ENCODE results near the gene METTL1. TPM values are rescaled to one million over a fixed set of nuclear protein-coding genes. Genes with fewer than 3 reads are reported as not detected.

Gene METTL1
- total RNA-seq, 2 experiments from 2014 or later: 30.0 to 32.0 TPM

- DNase-seq: no peak
- Mint-ChIP-seq H3K4me3 (no peak overlapping the region), H3K4me1 (ENCODE audit: low read depth) (peaks cover 36% of the 10 kb centered on the region), H3K27ac (no peak overlapping the region), H3K27me3 (no peaks in the 10 kb centered on the region), H3K9me3 (no peaks in the 10 kb centered on the region), H3K36me3 (peaks cover 26% of the 10 kb centered on the region)
- POLR2A ChIA-PET: no interaction called here
- intact Hi-C loops (cut with micrococcal nuclease): loop anchor here (10.0 kb wide), 1 partner anchor 684 kb away; the partner anchor contains the start of gene NEMP1
- CTCF ChIA-PET: interaction anchor here (0.7 to 1.9 kb wide), 15 partner anchors 8 to 146 kb away, joined by 3 to 9 read pairs (median 5); partner anchors contain the start of genes EEF1AKMT3, METTL1, TSFM and TSPAN31
These were observed 13.1 kb downstream of the METTL1 start for GRCh38 chr12:57758552-57759359.

GRCh38 chr12:57757771-57758170, 14.1 kb downstream of the METTL1 start:
- Mint-ChIP-seq H3K4me1 (ENCODE audit: low read depth) (peaks cover 39% of the 10 kb centered on the region), H3K9me3 (no peaks in the 10 kb centered on the region), H3K27me3 (no peaks in the 10 kb centered on the region), H3K36me3 (peaks cover 19% of the 10 kb centered on the region), H3K4me3 (no peak overlapping the region), H3K27ac (no peak overlapping the region)
- CTCF ChIA-PET: interaction anchor here (0.6 to 2.3 kb wide), 8 partner anchors 9 to 1017 kb away, joined by 3 to 52 read pairs (median 8); partner anchors contain the start of gene CYP27B1
- POLR2A ChIA-PET: no interaction called here
- intact Hi-C loops (cut with micrococcal nuclease): loop anchor here (10.0 kb wide), 1 partner anchor 683 kb away; the partner anchor contains the start of gene NEMP1
- no peak for DNase-seq

DNA sequence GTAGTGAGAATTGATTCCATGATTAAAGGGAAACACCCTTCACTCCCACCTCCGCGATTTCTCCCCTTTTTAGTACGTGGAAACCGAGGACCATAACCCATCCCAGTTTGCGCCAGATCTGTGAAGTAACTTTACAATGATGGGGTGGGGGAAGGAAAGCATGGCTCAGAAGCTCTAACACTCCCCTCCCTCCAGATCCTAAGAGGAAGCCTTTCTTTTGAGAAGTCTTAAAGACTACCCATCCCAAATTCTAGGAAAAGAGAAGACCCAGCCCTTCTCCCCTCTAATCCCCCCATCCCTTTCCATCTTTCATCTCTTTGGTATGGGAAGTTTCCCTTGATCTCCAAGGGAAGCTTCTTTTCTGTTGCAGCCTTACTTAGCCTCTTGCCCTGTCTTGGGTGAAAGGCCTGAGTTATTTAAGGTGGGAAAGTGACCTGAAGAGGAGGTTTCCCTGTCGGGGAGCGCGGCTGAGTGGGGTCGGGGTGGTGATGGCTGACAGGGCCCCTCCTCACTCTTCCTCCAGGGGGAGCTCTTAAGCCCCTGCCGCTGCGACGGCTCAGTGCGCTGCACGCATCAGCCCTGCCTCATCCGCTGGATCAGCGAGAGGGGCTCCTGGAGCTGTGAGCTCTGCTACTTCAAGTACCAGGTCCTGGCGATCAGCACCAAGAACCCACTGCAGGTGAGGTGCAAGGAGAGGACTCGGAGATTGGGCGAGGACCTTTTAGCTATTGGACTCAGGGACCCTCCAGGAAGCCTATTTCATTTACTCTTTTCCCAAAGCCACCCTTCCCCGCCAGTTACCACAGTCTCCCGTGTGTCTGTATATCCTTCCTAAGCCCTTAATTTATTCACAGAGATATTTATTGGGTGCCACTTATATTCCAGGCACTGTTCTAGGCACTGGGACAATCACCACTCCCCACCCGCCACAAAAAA, 15.2 kb downstream of the METTL1 start:
- H3K4me3 Mint-ChIP-seq: peak overlapping the region; percentile 79
- peak overlapping the region; percentile 59 for H3K27ac Mint-ChIP-seq
- ChIA-PET CTCF (interaction anchor here (0.6 to 2.6 kb wide), 30 partner anchors 10 to 1016 kb away, joined by 3 to 52 read pairs (median 5); partner anchors contain the start of genes AVIL, CYP27B1, EEF1AKMT3 and METTL1), POLR2A (interaction anchor here (1.2 to 1.9 kb wide), 5 partner anchors 8 to 27 kb away, joined by 3 to 6 read pairs (median 4); partner anchors contain the start of genes EEF1AKMT3 and METTL1)
- intact Hi-C loops (cut with micrococcal nuclease): loop anchor here (1.0 to 10.0 kb wide), 3 partner anchors 9 to 682 kb away; partner anchors contain the start of gene NEMP1
- no peaks in the 10 kb centered on the region for H3K9me3 Mint-ChIP-seq
- no peaks in the 10 kb centered on the region for H3K27me3 Mint-ChIP-seq
- H3K4me1 Mint-ChIP-seq (ENCODE audit: low read depth): peaks cover 46% of the 10 kb centered on the region
- DNase-seq: peak; percentile 80
- H3K36me3 Mint-ChIP-seq: peaks cover 26% of the 10 kb centered on the region

DNA sequence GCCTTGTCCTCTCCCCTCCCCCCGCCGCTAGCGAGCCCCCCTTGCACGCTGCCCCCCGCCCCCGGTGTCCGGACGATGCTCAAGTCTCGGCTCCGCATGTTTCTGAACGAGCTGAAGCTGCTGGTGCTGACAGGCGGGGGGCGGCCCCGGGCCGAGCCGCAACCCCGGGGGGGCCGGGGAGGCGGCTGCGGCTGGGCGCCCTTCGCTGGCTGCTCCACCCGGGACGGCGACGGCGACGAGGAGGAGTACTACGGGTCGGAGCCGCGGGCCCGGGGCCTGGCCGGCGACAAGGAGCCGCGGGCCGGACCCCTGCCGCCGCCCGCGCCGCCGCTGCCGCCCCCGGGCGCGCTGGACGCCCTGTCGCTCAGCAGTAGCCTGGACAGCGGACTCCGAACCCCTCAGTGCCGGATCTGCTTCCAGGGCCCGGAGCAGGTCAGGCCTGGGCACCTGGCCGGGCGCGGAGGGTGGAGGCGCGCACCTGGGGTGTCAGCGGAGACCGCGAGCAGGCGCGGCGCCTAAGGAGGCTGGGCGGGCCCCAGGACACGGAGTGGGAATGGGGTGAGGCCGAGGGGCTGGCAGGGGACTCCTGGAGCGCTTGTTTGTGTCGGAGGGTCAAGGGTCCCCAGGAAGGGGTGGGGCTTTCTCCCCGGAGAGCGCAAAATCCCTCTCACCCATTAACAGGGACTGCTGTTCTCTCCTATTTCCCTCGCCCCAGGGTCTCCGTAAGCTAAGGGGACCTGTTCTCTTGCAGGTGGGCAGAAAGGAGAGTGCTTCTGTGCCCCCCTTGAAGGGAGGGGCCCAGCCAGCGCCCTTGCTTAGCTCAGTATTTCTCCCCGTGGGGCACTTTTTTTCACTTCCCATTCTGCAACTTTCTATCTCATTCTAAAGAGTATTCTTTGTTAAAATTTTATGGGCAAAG, 16.2 kb downstream of the METTL1 start:
- Mint-ChIP-seq H3K27ac (peak overlapping the region; percentile 50), H3K4me3 (peak overlapping the region; percentile 79), H3K4me1 (ENCODE audit: low read depth) (peaks cover 56% of the 10 kb centered on the region), H3K9me3 (no peaks in the 10 kb centered on the region), H3K36me3 (peaks cover 34% of the 10 kb centered on the region), H3K27me3 (no peaks in the 10 kb centered on the region)
- ChIA-PET POLR2A (interaction anchor here (1.2 to 1.9 kb wide), 5 partner anchors 9 to 28 kb away, joined by 3 to 6 read pairs (median 4); partner anchors contain the start of genes EEF1AKMT3 and METTL1), CTCF (interaction anchor here (0.6 to 2.6 kb wide), 17 partner anchors 9 to 149 kb away, joined by 3 to 52 read pairs (median 11); partner anchors contain the start of genes AVIL, CYP27B1, EEF1AKMT3 and METTL1)
- DNase-seq: peak; percentile 44
- intact Hi-C loops (cut with micrococcal nuclease): loop anchor here (1.0 to 10.0 kb wide), 3 partner anchors 10 to 681 kb away; partner anchors contain the start of gene NEMP1

- Mint-ChIP-seq H3K4me1 (ENCODE audit: low read depth) (peaks cover 62% of the 10 kb centered on the region), H3K36me3 (peaks cover 38% of the 10 kb centered on the region), H3K9me3 (no peaks in the 10 kb centered on the region), H3K4me3 (peak overlapping the region; percentile 17), H3K27me3 (no peaks in the 10 kb centered on the region), H3K27ac (no peak overlapping the region)
- CTCF ChIA-PET: interaction anchor here (0.6 to 2.6 kb wide), 3 partner anchors 10 to 31 kb away, joined by 3 to 17 read pairs (median 8); partner anchors contain the start of genes EEF1AKMT3, METTL1 and TSPAN31
- intact Hi-C loops (cut with micrococcal nuclease): loop anchor here (10.0 kb wide), 1 partner anchor 680 kb away; the partner anchor contains the start of gene NEMP1
- DNase-seq: no peak
- POLR2A ChIA-PET: interaction anchor here (1.6 to 1.8 kb wide), 2 partner anchors 10 to 17 kb away, joined by 3 to 6 read pairs; partner anchors contain the start of genes EEF1AKMT3 and METTL1
These were observed 16.8 kb downstream of the METTL1 start for GRCh38 chr12:57755194-57755453.

DNA sequence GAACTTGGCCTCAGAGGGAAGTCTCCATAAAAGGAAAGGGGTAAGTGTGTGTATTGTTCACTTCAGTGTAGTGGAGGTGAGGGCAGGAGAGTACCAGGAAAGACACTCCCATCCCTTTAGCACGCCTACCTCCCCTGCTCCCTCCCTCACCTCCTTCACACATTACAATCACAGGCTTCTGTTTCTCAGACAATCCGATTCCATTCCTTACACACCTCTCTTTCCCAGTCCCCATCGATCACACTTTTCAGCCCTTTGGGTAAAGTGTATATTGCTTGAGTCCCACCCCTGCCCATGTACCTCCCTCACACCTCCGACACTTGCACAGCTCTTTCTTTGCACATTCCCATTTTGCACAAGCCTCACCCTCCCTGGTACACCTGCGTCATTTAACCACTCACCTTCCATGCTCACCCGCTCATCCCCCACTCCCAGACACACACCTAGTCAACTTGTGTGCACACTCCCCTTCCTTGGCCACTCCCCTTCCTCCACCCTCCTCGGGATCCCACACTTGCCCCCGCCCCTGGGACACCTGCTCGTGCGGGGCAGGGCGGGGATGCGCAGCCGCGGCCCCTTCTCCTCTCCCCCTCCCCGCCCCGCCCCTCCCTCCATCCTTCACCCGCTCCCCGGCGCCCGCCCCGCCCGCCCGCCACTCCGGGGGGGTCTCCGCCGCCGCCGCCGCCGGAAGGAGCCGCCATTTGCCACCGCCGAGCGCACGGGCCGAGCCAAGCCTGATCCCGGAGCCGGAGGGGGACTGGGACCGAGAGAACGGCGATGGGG, 17.3 kb downstream of the METTL1 start, which contains the start of gene MARCHF9:
Gene MARCHF9, plus strand, starts transcription at position 693 of the 783 bp plus-strand sequence. CDS start 426 bp downstream, outside the sequence.
- POLR2A ChIA-PET: interaction anchor here (0.6 to 1.8 kb wide), 3 partner anchors 10 to 17 kb away, joined by 3 to 6 read pairs (median 4); partner anchors contain the start of genes EEF1AKMT3 and METTL1

GRCh38 chr12:57753756-57754337, 18.1 kb downstream of the METTL1 start:
- H3K36me3 Mint-ChIP-seq: peaks cover 37% of the 10 kb centered on the region
- intact Hi-C loops (cut with micrococcal nuclease): loop anchor here (2.0 to 10.0 kb wide), 2 partner anchors 679 to 1843 kb away; partner anchors contain the start of genes NEMP1 and SLC16A7
- no peak for DNase-seq
- POLR2A ChIA-PET: interaction anchor here (0.6 to 1.6 kb wide), 2 partner anchors 11 to 12 kb away, joined by 3 to 4 read pairs; no protein-coding TSS in a partner anchor
- peaks cover 59% of the 10 kb centered on the region for H3K4me1 Mint-ChIP-seq (ENCODE audit: low read depth)
- peak overlapping the region; percentile 81 for H3K4me3 Mint-ChIP-seq
- no peaks in the 10 kb centered on the region for H3K27me3 Mint-ChIP-seq
- H3K9me3 Mint-ChIP-seq: no peaks in the 10 kb centered on the region
- CTCF ChIA-PET: no interaction called here
- H3K27ac Mint-ChIP-seq: peak overlapping the region; percentile 77

More for the DNA sequence above, 17.3 kb downstream of the METTL1 start, which contains the start of gene MARCHF9:
- peak; percentile 92 for DNase-seq
- H3K4me3 Mint-ChIP-seq: peak within 1 kb of the TSS; percentile 81
- no peaks in the 10 kb centered on the region for H3K9me3 Mint-ChIP-seq
- no peaks in the 10 kb centered on the region for H3K27me3 Mint-ChIP-seq
- intact Hi-C loops (cut with micrococcal nuclease): loop anchor here (10.0 kb wide), 1 partner anchor 680 kb away; the partner anchor contains the start of gene NEMP1
- H3K36me3 Mint-ChIP-seq: peaks cover 36% of the 10 kb centered on the region
- H3K4me1 Mint-ChIP-seq (ENCODE audit: low read depth): peaks cover 60% of the 10 kb centered on the region
- H3K27ac Mint-ChIP-seq: peak within 1 kb of the TSS; percentile 77
- CTCF ChIA-PET: interaction anchor here (0.6 to 2.6 kb wide), 2 partner anchors 10 to 31 kb away, joined by 3 to 17 read pairs; partner anchors contain the start of gene TSPAN31

DNA sequence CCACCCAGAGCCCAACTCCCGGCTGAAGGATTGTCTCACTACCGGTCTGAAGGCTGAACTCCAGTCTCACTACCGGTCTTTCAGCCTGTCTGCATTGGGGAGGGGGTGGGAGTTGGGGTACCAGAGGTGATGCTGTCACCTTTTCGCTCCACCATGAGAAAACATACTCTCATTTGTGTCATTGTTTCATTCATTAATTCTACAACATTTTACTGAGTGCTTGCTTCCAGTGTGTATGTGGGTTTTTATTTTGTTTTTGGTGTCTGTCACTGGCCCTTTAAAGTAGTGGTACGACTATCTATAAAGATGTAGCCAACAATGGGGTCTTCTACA, 19.3 kb downstream of the METTL1 start:
- no peak for DNase-seq
- Mint-ChIP-seq H3K27me3 (no peaks in the 10 kb centered on the region), H3K4me3 (peak overlapping the region; percentile 95), H3K36me3 (peaks cover 40% of the 10 kb centered on the region), H3K4me1 (ENCODE audit: low read depth) (peaks cover 56% of the 10 kb centered on the region), H3K27ac (peak overlapping the region; percentile 91), H3K9me3 (no peaks in the 10 kb centered on the region)
- ChIA-PET POLR2A (interaction anchor here (1.1 to 1.6 kb wide), 2 partner anchors 10 to 20 kb away, joined by 3 to 10 read pairs; partner anchors contain the start of gene EEF1AKMT3), CTCF (interaction anchor here (1.0 kb wide), 1 partner anchor 11 kb away, joined by 7 read pairs; no protein-coding TSS in a partner anchor)
- intact Hi-C loops (cut with micrococcal nuclease): loop anchor here (1.0 to 10.0 kb wide), 8 partner anchors 8 to 1844 kb away; partner anchors contain the start of genes CTDSP2, EEF1AKMT3, MBD6 and METTL1
